Neuron (in vitro differentiated cells): ENCODE measurements around the gene COL23A1.

ENCODE experiments used
- H2AFZ ChIP-seq: one replicate; pipeline ENCODE4 v1.6.1; 2013; ENCODE audit warnings: low read depth, mild to moderate bottlenecking, inconsistent platforms, low read length, moderate library complexity
- H3K27me3 ChIP-seq: one replicate; pipeline ENCODE4 v1.6.1; 2013; ENCODE audit warnings: low read length; ENCODE audit not compliant: insufficient read depth
- H3K36me3 ChIP-seq: one replicate; pipeline ENCODE4 v1.6.1; 2013; ENCODE audit warnings: low read length; ENCODE audit not compliant: insufficient read depth
- H3K4me1 ChIP-seq: one replicate; pipeline ENCODE4 v1.6.1; 2013; ENCODE audit warnings: low read length; ENCODE audit not compliant: insufficient read depth
- H3K4me3 ChIP-seq: 2 replicates; pipeline ENCODE4 v1.5.1; 2013; ENCODE audit warnings: mild to moderate bottlenecking, low read length, moderate library complexity
- H3K9me3 ChIP-seq: one replicate; pipeline ENCODE4 v1.6.1; 2013; ENCODE audit warnings: low read length

Gene COL23A1

DNA sequence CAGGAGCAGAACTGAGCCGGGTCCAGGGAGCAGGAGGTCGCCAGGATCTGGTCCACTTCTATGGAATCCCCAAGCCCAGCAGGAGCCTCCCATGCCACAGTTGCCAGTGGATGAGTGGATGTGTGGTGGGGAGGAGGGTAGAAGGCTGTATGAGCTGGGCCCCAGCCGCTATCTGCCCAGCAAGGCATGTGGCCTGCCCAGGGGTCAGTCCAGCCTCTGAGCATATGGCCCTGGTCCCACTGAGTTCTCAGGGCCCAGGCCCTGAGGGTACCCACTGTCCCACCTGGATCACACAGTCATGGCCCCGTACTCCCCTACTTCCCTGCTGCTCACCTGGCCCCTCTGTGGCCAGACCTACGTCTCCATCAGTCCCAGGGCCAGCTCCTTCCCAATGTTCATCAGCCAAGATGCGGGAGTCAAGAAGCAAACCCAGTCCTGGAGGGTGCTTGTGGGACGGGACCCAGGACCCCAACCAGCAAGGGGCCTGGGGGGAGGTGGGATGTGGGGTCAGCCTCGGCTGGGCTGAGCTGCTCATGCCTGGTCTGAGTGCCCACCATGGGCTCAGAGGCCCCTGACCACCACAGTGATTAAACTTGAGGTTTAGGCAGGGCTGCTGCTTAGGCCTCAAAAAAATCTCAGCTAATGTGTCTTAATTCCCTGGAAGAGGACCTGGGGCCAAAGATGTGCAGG lies 152.7 kb downstream of the COL23A1 start:
- no peaks in the 10 kb centered on the region for H3K4me1 ChIP-seq
- no peaks in the 10 kb centered on the region for H3K9me3 ChIP-seq
- no peaks in the 10 kb centered on the region for H3K36me3 ChIP-seq
- no peak overlapping the region for H3K4me3 ChIP-seq
- H3K27me3 ChIP-seq: no peaks in the 10 kb centered on the region
- H2AFZ ChIP-seq: no peak overlapping the region

DNA sequence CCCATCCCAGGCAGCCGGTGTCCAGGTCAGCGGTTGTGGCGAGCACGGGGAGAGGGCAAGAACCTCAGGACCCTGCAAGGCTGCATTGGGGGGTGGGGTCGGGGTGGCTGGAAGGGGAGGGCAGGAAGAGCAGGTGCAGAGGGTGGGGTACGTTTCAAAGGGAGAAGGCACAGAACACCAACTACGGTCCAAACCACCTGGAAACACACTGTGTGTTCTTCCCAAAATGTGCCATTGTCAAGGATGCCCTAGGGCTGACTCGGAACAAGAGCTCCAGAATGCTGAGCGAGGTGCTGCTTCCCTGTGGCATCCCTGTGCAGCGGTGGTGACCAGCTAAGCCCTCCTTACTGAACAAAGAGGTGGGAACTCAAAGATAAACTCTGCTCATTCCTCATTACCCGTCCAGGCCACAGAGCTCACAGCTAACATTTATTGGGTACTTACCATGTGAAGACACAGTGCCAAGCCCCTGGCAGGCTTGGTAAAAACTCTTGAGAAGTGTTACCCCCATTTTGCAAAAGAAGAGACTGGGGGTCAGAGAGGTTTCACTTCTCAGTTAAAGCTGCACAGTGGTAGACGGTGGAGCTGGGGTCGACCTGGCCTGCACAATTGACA lies 153.8 kb downstream of the COL23A1 start:
- Histone ChIP-seq H2AFZ (no peak overlapping the region), H3K4me3 (no peak overlapping the region), H3K27me3 (no peaks in the 10 kb centered on the region), H3K9me3 (no peaks in the 10 kb centered on the region), H3K4me1 (no peaks in the 10 kb centered on the region), H3K36me3 (no peaks in the 10 kb centered on the region)

DNA sequence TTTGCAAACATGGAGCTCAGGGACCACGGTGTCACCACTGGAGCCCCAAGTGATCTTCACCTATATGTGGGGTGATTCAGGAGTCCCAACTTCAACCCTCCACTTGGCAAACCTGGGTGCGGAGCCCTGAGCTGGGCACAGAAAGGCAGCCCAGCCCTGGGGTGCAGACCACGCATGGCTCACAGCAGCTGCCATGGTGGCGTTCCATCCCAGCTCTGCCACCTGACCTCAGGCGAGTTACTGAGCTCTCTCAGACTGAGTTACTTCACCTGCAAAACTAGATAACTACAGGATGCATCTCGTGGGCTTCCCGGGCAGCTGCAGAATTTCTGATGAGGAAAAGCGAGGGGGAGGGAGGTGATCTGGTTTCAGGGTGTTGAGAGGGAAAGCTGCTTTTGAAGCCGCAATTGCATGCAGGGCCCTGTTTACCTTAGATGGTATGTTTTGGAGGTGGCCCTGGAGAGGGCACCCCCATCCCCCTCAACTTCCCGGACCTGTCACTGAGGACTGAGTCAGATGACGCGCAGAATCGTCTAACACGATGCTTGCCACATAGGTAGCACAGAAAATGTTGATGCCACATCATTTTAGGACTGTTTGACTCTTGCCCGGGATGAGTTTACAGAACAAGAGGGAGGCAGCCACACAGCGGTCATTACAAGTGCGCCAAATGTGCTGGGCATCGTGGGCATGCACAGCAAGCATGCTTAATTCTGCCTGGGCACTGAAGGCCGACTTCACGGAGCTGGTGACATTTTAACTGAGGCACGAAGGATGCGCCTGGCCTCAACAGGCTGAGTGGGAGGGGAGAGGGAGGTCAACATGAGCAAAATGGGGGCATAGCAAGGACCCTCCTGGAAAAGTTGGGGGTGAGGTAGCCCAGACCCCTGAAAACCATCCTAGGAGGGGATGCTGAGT lies 154.6 kb downstream of the COL23A1 start:
- Histone ChIP-seq H3K9me3 (no peaks in the 10 kb centered on the region), H2AFZ (no peak overlapping the region), H3K27me3 (no peaks in the 10 kb centered on the region), H3K36me3 (no peaks in the 10 kb centered on the region), H3K4me3 (no peak overlapping the region), H3K4me1 (no peaks in the 10 kb centered on the region)

DNA sequence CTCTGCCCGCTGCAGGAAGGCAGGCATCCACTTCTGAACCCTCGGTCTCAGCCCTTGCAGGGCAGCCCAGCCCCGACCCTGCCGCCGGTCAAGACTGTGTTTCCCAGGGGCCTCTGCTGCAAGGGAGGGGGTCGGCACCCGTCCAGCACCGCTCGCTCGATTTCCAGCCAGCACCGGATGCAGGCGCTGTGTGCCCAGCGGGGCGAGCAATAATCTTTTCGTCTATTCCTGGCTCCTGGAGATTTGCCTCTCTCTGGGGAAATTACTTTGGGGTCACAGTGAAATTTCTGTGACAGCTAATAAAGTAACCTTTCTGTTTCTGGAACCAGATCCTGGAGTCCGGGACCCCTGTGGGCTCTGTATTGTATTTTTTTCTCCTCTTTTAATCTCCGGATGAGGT lies 155.3 kb downstream of the COL23A1 start:
- H2AFZ ChIP-seq: no peak overlapping the region
- H3K4me3 ChIP-seq: no peak overlapping the region
- no peaks in the 10 kb centered on the region for H3K27me3 ChIP-seq
- no peaks in the 10 kb centered on the region for H3K9me3 ChIP-seq
- H3K4me1 ChIP-seq: no peaks in the 10 kb centered on the region
- H3K36me3 ChIP-seq: no peaks in the 10 kb centered on the region

DNA sequence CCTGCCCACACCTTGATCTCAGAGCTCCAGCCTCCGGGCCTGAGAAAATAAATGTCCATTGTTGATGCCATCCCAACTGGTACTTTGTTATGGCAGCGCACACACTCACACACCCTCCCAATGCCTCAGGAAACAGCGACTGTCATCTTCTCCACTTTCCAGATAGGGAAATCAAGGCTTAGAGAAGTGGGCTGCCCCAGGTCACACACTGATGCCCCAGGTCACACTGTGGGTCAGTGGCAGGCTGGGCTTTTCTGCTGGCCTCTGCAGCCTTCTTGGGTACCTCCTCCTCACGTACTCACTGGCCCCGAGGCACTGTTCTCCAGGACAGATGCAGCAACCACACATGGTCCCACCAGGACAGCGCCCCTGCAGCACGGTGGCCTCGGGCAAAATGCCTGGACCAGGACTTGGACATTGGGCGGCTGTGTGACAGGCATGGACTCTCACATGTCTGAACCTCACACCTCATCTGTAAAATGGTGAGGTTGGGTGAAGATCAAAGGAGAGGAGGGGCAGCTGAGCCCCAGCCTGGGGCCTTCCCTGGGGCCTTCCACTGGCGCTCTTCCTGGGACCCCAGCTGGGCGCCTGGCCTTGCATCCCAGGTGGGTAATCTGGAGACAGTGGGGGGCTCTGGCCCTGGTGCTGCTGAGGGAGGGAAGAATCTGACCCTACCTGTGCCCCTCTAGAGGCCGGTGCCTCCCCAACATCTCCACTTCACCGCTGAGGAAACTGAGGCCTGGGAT lies 156.0 kb downstream of the COL23A1 start:
- no peaks in the 10 kb centered on the region for H3K9me3 ChIP-seq
- H3K36me3 ChIP-seq: no peaks in the 10 kb centered on the region
- H2AFZ ChIP-seq: no peak overlapping the region
- no peak overlapping the region for H3K4me3 ChIP-seq
- no peaks in the 10 kb centered on the region for H3K27me3 ChIP-seq
- H3K4me1 ChIP-seq: no peaks in the 10 kb centered on the region

DNA sequence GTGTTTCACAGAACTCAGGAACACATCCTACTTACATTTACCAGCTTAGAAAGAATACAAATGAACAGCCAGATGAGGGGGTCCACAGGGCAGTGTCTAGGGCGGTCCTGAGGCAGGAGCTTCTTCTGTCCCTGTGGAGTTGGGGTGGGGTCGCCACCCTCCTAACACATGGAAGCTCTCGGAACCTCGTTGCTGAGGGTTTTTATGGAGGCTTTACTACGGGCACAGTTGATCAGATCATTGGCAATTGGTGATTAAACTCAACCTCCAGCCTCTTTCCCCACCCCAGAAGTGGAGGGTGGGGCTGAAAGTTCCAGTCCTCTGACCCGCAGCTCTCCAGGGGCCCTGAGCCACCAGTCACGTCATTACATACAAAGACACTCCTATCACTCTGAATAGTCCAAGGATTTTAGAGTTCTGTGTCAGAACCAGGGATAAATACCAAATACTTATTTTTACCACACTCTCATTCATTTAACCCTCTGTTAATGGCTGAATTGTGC lies 156.9 kb downstream of the COL23A1 start:
- Histone ChIP-seq H3K9me3 (no peaks in the 10 kb centered on the region), H3K27me3 (no peaks in the 10 kb centered on the region), H3K36me3 (no peaks in the 10 kb centered on the region), H2AFZ (no peak overlapping the region), H3K4me3 (no peak overlapping the region), H3K4me1 (peaks cover 7% of the 10 kb centered on the region)

DNA sequence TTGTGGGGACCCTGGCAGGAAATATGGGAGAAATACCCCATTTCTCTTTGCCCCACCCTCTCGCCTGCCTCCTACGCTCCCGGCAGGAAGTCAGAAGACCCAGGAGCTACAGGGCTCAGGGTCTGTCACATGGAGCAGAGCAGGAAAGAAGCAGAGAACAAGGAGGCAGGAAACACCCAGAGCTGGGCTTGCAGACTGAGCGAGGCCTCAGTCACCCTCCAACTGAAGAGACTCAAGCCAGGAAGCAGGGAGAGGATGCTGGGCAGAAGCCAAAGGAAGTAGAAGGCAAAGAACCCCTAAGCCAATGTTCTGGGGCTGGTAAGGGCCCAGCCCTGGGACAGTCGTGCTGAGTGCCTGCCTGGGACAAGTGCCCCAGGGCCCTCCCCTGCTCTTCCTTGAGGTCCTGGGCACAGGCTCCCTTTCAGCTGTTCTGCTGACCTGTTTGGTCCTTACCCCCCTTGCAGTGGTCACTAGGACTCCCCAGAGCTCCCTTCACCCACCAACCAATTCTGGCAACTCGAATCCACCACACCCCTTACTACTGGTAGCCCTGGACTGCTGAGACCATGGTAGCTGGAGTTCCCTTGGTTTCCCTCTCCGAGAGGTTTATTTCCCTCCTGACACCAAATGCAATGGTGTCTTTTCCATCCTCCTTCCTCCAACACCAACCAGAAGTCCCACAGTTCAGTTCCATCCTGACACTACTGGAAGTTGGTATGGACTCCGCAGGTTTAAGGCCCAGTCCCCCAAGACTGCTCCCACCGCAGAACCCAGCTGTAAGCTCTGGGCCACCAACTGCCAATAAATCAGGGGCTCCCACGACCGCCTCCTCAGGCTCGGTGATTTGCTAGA lies 157.5 kb downstream of the COL23A1 start:
- no peaks in the 10 kb centered on the region for H3K36me3 ChIP-seq
- H3K9me3 ChIP-seq: no peaks in the 10 kb centered on the region
- H3K4me1 ChIP-seq: peaks cover 14% of the 10 kb centered on the region
- no peak overlapping the region for H3K4me3 ChIP-seq
- H3K27me3 ChIP-seq: no peaks in the 10 kb centered on the region
- no peak overlapping the region for H2AFZ ChIP-seq

DNA sequence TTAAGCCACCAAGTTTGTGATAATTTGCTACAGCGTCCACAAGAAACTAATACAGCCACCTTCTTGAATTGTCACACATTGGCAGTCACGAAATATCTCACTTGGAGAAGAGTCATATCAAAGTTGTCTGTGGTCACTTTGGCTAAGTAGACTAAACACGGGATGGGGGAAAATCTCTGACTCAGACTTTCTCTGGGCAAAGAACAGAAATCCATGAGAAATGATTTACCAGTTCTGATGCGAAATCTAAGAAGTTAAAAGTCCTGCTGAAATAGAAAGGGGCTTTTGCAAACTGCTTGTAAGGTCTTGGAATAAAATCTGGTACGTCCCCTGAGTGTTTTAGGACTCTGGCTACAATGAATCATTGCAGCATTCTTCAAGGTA lies 158.4 kb downstream of the COL23A1 start:
- Histone ChIP-seq H2AFZ (no peak overlapping the region), H3K4me1 (peaks cover 22% of the 10 kb centered on the region), H3K27me3 (no peaks in the 10 kb centered on the region)

DNA sequence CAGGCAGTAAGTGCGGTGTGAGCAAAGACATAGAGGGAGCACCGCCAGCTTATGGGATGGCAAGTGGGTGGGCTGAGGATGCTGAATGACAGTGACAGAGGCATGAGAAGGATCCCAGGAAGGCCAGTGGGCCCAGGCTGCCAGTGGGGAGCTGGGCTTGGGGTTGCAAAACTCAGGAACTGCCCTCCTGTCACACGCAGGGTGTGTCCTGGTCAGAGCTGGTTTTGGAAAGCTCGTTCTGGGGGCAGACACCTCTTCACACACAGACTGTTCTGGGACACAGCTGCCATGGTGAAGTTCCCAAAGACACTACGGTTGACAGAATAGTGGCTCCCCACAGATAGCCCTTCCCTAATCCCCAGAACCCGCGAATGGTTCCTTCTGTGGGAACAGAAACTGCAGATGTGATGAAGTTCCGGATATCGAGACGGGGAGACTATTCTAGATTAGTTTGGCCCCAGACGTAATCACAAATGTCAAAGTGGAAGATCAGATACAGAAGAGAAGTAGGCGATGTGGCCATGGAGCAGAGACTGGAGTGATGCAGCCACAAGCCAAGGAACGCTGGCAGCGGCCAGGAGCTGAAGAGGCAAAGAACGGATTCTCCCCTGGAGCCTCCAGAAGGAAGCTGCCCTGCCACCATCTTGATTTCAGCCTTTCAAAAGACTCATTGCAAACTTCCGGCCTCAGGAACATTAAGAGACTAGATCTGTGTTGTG lies 159.0 kb downstream of the COL23A1 start:
- no peaks in the 10 kb centered on the region for H3K36me3 ChIP-seq
- peaks cover 22% of the 10 kb centered on the region for H3K4me1 ChIP-seq
- H3K27me3 ChIP-seq: no peaks in the 10 kb centered on the region
- H3K4me3 ChIP-seq: no peak overlapping the region
- H3K9me3 ChIP-seq: no peaks in the 10 kb centered on the region
- H2AFZ ChIP-seq: no peak overlapping the region

More for the DNA sequence above, 158.4 kb downstream of the COL23A1 start:
- Histone ChIP-seq H3K4me3 (no peak overlapping the region), H3K9me3 (no peaks in the 10 kb centered on the region), H3K36me3 (no peaks in the 10 kb centered on the region)

DNA sequence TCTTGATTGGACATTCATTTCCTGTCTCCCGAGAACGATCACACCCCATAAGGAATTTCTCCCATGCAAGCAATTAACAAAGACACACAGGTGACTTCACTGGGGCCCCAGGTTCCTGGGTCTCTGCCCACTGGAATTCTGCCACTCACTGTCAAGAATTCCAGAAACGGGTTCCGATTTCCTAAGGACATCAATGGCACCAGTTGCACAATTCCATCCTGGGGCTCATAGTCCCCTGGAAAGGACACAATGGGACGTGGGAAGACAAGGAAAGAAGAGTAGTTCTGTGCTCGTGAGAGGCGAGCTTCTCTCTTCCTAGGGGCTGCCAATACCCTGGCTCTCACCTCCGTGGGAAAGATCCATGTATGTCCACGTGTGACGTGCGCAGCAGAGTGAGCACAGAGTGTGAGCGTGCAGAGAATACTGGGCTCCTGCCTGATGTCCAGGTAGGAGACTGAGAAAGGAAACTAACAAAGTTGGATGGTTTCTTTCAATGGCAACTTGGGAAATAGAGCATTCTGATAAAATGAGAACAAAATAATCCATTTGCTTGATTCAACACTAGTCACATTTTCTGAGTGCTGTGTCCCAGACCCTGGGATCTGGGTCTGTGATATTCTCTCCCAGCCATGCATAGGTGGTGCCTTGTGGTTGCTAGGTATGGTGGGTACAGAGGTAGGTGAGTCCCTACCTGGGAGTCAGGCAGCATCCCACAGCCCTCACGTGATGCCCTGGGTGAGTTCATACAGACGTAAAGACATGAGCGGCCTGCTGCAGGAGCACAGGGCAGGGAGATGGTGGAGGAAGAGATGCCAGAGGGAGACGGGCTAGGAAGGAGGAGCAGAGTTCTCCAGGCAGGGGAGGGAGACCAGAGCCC lies 159.8 kb downstream of the COL23A1 start:
- peaks cover 22% of the 10 kb centered on the region for H3K4me1 ChIP-seq
- no peaks in the 10 kb centered on the region for H3K36me3 ChIP-seq
- no peaks in the 10 kb centered on the region for H3K27me3 ChIP-seq
- no peak overlapping the region for H3K4me3 ChIP-seq
- no peaks in the 10 kb centered on the region for H3K9me3 ChIP-seq
- no peak overlapping the region for H2AFZ ChIP-seq
